GM18951 (cell line): ENCODE measurements around the gene SLC35F1.

Experiments used
- POLR2A ChIP-seq: IDR thresholded peaks from 4 replicates; pipeline ENCODE4 v1.6.1; 2011; ENCODE audit warnings: mild to moderate bottlenecking; ENCODE audit not compliant: insufficient read length, insufficient read depth; ENCODE audit errors: extremely low read depth
- in situ Hi-C: fragments of 300-500 bp; cut with MboI; formaldehyde crosslinking; loops from one replicate; pipeline ENCODE4 v1.12.0; 2022; ENCODE audit warnings: low sequenced_read_pairs, mixed read lengths, inconsistent platforms; ENCODE audit not compliant: unreplicated experiment

SLC35F1 gene

DNA sequence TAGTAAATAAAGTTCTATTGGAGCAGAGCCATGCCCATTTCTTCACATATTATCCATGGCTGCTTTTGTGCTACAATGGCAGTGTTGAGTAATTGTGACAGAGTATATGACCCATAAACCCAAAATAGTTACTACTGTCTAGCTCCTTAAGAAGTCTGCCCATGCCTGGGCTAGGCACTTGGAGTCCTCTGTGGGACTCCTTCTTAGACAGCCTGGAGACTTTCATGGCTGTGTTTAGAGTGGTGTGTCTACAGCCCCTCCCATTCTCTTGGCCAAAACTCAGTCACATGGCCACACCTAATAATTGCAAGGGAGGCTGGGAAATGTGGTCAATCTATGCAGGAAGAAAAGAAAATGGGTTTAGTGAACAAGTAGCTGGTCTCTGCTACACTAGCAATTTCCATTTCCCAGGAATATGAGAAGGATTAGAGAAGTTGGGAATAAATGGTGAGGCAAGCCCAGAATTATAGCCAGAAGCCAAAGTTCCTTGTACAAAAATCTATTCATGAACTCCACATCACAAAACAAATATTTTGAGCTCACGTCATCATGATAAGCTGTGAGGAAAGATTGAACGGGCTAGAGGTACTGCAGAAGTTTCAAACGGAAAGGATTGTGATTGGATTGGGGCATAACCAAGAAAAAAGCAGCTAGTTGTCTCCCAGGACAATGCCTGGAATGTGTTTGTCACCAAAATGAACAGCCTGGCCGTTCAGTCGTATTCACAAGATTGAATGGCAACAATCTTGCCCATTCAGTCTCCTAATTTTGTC lies 389.3 kb downstream of the SLC35F1 start:
- in situ Hi-C loops: loop anchor here (25.0 kb wide), 2 partner anchors 216 to 491 kb away; no protein-coding TSS in a partner anchor
- no peak for TF ChIP-seq POLR2A

- TF ChIP-seq POLR2A: no peak
- in situ Hi-C loops: loop anchor here (25.0 kb wide), 2 partner anchors 214 to 489 kb away; no protein-coding TSS in a partner anchor
Measured at GRCh38 chr6:118297821-118298220, 390.8 kb downstream of the SLC35F1 start.

GRCh38 chr6:118298476-118299427 lies 391.7 kb downstream of the SLC35F1 start:
- in situ Hi-C loops: loop anchor here (25.0 kb wide), 2 partner anchors 214 to 489 kb away; no protein-coding TSS in a partner anchor
- TF ChIP-seq POLR2A: no peak

DNA sequence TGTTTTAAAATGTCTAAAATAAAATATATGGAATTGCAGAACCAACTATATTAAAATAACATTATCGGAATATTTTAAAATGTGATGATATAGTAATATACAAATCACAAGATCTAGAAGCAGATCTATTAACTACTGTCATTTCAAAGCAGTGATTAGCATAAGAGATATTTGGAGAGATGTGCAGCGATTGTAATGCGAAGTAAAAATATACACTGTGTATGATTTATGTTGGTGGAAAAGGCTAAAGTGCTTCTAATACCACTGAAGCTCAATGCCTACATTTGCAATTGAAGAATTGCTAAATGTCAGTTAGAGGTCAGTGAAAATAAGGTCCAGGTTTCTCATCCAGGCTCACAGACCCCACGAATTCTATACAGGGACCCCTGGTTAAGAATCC lies 392.4 kb downstream of the SLC35F1 start:
- in situ Hi-C loops: loop anchor here (25.0 kb wide), 2 partner anchors 213 to 488 kb away; no protein-coding TSS in a partner anchor
- TF ChIP-seq POLR2A: no peak

DNA sequence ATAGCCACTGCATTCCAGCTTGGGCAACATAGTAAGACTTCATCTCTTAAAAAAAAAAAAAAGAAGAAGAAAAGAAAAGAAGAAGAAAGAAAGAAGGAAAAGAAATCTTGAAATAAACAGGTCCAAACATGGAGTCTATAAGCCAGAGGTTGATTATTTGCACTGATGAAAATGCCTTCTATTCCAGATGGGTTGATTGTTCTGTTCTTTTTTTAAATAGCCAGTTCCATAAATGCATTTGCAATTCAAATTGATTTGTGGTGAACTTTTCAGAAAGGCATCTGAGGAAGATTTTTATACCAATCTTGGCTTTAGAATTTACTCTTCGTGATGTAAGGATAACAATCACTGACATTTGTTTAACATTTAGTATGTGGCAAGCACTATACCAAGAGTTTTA lies 397.3 kb downstream of the SLC35F1 start:
- no peak for TF ChIP-seq POLR2A
- in situ Hi-C loops: no loop called here

GRCh38 chr6:118305081-118305480 lies 398.0 kb downstream of the SLC35F1 start:
- no peak for TF ChIP-seq POLR2A
- in situ Hi-C loops: no loop called here

- in situ Hi-C loops: no loop called here
- TF ChIP-seq POLR2A: no peak
Measured at GRCh38 chr6:118306392-118307238, 399.6 kb downstream of the SLC35F1 start.

DNA sequence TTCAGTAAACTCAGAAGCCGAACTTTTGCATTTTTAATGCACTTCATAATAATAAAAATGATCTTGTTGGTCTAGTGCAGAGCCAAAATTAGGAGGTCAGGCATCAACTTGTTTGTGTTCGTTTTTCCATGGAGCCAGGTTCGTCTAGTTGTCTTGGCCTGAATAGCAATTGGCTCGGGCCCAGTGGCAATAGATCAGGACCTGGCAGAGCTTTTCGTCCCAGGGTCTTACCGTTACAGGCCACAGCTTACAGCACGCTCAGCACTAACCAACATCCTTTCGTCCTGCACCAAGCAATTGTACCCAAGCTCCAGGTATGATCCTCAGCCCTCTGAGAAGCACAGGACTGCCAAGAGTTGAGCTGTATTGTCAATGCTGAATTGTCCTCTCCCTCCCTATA lies 400.5 kb downstream of the SLC35F1 start:
- in situ Hi-C loops: no loop called here
- no peak for TF ChIP-seq POLR2A

GRCh38 chr6:118309337-118310093 lies 402.5 kb downstream of the SLC35F1 start:
- in situ Hi-C loops: no loop called here
- TF ChIP-seq POLR2A: no peak

- no peak for TF ChIP-seq POLR2A
- in situ Hi-C loops: no loop called here
Measured at GRCh38 chr6:118313208-118313607, 406.1 kb downstream of the SLC35F1 start.

- TF ChIP-seq POLR2A: no peak
- in situ Hi-C loops: no loop called here
Measured at GRCh38 chr6:118313762-118314161, 406.7 kb downstream of the SLC35F1 start.
